Smooth muscle cell (in vitro differentiated cells): Measurements from ENCODE around the gene CRYGA. TPM values are rescaled to one million over a fixed set of nuclear protein-coding genes. Genes with fewer than 3 reads are reported as not detected.
"Not testable (repeated sequence)": the region's sequence is repeated elsewhere in the genome, so short reads cannot be mapped to it uniquely, and the experiment has no call there.

Experiments used
- DNase-seq: peaks from one replicate; lab custom pipeline; 2025; ENCODE audit not compliant: unreplicated experiment; lab: John Stamatoyannopoulos, UW
- H2AFZ ChIP-seq: fragments of 200-600 bp; sonication (generic); 2 replicates; pipeline ENCODE4 v1.6.0; 2016; ENCODE audit warnings: antibody characterized with exemption, low read depth, mild to moderate bottlenecking
- H3F3A ChIP-seq: fragments of 200-600 bp; sonication (generic); 2 replicates; pipeline ENCODE4 v1.6.0; 2017; ENCODE audit warnings: antibody characterized with exemption, low read depth
- H3K27ac ChIP-seq: fragments of 200-600 bp; sonication (generic); 2 replicates; pipeline ENCODE4 v1.5.1; 2016; ENCODE audit warnings: low read depth, mild to moderate bottlenecking
- H3K27me3 ChIP-seq: fragments of 200-600 bp; sonication (generic); 2 replicates; pipeline ENCODE4 v1.6.1; 2016; ENCODE audit warnings: low read depth, mild to moderate bottlenecking
- H3K36me3 ChIP-seq: fragments of 200-600 bp; sonication (generic); 2 replicates; pipeline ENCODE4 v1.5.1; 2016; ENCODE audit warnings: low read depth
- H3K4me1 ChIP-seq: fragments of 200-600 bp; sonication (generic); 2 replicates; pipeline ENCODE4 v1.5.1; 2016; ENCODE audit warnings: low read depth
- H3K4me2 ChIP-seq: fragments of 200-600 bp; sonication (generic); 2 replicates; pipeline ENCODE4 v1.6.0; 2016; ENCODE audit warnings: mild to moderate bottlenecking
- H3K4me3 ChIP-seq: fragments of 200-600 bp; sonication (generic); 2 replicates; pipeline ENCODE4 v1.5.1; 2016; ENCODE audit warnings: mild to moderate bottlenecking
- H3K79me2 ChIP-seq: fragments of 200-600 bp; sonication (generic); 2 replicates; pipeline ENCODE4 v1.6.0; 2016; ENCODE audit warnings: low read depth, mild to moderate bottlenecking
- H3K9ac ChIP-seq: fragments of 200-600 bp; sonication (generic); 2 replicates; pipeline ENCODE4 v1.6.0; 2016; ENCODE audit warnings: low read depth
- H3K9me3 ChIP-seq: fragments of 200-600 bp; sonication (generic); replicated peaks from 2 replicates; pipeline ENCODE4 v1.5.1; 2016; ENCODE audit warnings: low read depth
- H4K20me1 ChIP-seq: fragments of 200-600 bp; sonication (generic); 2 replicates; pipeline ENCODE4 v1.6.0; 2016; ENCODE audit warnings: low read depth
- CTCF ChIP-seq: fragments of 200-600 bp; sonication (generic); IDR thresholded peaks from 2 replicates; pipeline ENCODE4 v1.5.1; 2017; ENCODE audit warnings: borderline replicate concordance, mild to moderate bottlenecking, antibody characterized with exemption; ENCODE audit not compliant: insufficient read depth, poor library complexity, severe bottlenecking
- WGBS: methylation state at CpG from one replicate; pipeline ENCODE4 v1.1.7; 2016; ENCODE audit warnings: low lambda C conversion rate; 5-methylcytosine and 5-hydroxymethylcytosine counted together
- polyA plus RNA-seq: library from polyadenylated mRNA; unstranded; fragments of >200 nt; fragmentation: Nextera tagmentation; extraction: Ambion mirVana; gene quantifications from 2 replicates; pipeline ENCODE4 v1.2.1, GENCODE V29; 2016
- total RNA-seq: library from RNA; depleted of rRNA; stranded (reverse); fragments of >200 nt; gene quantifications from 2 replicates; pipeline ENCODE4 v1.2.3, GENCODE V29; 2014

CRYGA gene
- total and polyA plus RNA-seq, 2 experiments from 2014 or later, result not detected

DNA sequence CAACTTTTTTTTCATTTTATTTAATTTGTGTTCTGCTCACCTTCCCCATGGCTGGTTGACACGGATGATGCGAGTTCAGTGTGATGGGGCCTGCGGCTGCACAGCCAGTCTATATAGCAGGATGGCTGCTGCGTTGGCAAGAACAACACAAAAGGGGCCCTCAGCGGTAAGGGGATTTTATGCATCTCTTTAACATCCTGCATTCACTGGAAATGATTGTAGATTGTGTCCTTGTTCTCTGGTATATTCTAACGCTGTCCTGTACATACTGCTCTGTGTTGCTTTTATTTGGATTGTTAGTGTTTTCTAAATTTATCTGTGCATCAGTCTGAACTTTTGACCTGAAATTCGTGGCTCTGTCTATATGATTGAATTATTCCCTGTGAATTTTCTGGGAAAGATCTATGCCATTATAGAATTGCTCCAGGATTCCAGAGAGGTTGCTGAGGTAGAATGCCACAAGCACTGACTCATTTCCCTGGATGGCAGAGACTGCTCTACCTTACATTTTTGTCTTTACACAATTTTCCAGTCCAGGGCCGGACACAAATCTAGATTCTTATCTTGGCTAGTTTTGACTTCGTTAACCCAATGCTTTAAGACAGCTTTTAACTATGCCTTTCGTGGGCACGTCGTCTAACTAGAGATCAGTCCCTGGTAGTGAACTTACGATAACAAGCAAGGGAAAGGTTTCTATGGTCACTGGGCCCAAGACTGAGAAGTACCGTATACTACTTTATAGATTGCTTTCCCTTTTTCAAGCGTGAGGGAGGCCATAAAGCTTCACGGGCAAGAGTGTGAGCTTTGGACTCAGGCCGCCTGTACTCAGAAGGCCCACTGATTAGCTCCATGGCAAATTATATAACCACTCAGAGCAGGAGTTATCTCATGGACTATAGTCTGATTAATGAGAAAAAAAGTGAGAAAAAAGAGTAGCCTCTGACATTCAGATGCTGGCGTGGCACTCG lies 33.4 kb downstream of the CRYGA start, which contains the start of gene CRYGC:
Gene CRYGC (minus strand): TSS at position 85 of the 968 bp plus-strand sequence. CDS start 36 bp downstream, at position 49.
- peak within 1 kb of the TSS; percentile 21 for H3K27ac ChIP-seq

DNA sequence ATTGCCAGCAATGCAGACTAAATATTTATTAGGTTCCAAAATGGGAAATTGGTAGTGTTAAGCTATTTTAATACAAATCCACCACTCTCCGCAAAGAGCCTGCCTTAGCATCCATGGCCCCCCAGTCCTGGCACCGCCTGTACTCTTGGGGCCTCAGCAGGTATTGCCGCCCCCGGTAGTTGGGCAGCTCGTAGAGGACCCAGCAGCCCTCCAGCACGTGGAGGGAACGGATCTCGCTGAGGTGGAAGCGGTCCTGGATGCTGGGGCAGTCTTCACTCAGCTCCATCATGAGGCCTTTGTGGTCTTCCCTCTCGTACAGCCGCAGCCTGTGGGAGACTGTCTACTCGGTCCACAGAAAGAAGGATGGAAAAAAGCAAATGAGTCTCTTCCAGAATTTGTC lies 35.3 kb downstream of the CRYGA start:
- 98% methylated on average over 12 of the region's 12 CpGs for WGBS
- Histone ChIP-seq H4K20me1 (no peaks in the 10 kb centered on the region), H3K27ac (no peak overlapping the region), H3K27me3 (no peaks in the 10 kb centered on the region), H2AFZ (no peak overlapping the region), H3K79me2 (no peaks in the 10 kb centered on the region), H3K4me3 (no peak overlapping the region), H3K9me3 (no peaks in the 10 kb centered on the region), H3K4me2 (no peak overlapping the region), H3K36me3 (no peaks in the 10 kb centered on the region), H3K4me1 (no peaks in the 10 kb centered on the region), H3F3A (peaks cover 4% of the 10 kb centered on the region), H3K9ac (no peak overlapping the region)
- DNase-seq, result no peak
- no peak for TF ChIP-seq CTCF

More for the DNA sequence above, 33.4 kb downstream of the CRYGA start, which contains the start of gene CRYGC:
- Histone ChIP-seq H3K4me2 (peak within 1 kb of the TSS; percentile 55), H3K36me3 (no peaks in the 10 kb centered on the region), H3K79me2 (no peaks in the 10 kb centered on the region), H4K20me1 (no peaks in the 10 kb centered on the region), H3F3A (peaks cover 4% of the 10 kb centered on the region), H3K9me3 (no peaks in the 10 kb centered on the region), H3K4me1 (no peaks in the 10 kb centered on the region), H3K27me3 (no peaks in the 10 kb centered on the region), H2AFZ (peak within 1 kb of the TSS; percentile 16), H3K4me3 (no peak within 1 kb of the TSS), H3K9ac (no peak within 1 kb of the TSS)
- no peak for TF ChIP-seq CTCF
- WGBS, result 37% methylated on average over 19 of the region's 19 CpGs
- DNase-seq, result no peak

- Histone ChIP-seq H2AFZ (no peak overlapping the region), H3K79me2 (no peaks in the 10 kb centered on the region), H4K20me1 (no peaks in the 10 kb centered on the region), H3K9ac (no peak overlapping the region), H3K27ac (no peak overlapping the region), H3K36me3 (no peaks in the 10 kb centered on the region), H3K9me3 (no peaks in the 10 kb centered on the region), H3K27me3 (no peaks in the 10 kb centered on the region), H3K4me3 (no peak overlapping the region), H3K4me1 (no peaks in the 10 kb centered on the region), H3F3A (peaks cover 4% of the 10 kb centered on the region), H3K4me2 (no peak overlapping the region)
- TF ChIP-seq CTCF, result no peak
- no peak for DNase-seq
- 97% methylated on average over 4 of the region's 4 CpGs for WGBS
Observed at GRCh38 chr2:208127090-208127489, 36.3 kb downstream of the CRYGA start.

DNA sequence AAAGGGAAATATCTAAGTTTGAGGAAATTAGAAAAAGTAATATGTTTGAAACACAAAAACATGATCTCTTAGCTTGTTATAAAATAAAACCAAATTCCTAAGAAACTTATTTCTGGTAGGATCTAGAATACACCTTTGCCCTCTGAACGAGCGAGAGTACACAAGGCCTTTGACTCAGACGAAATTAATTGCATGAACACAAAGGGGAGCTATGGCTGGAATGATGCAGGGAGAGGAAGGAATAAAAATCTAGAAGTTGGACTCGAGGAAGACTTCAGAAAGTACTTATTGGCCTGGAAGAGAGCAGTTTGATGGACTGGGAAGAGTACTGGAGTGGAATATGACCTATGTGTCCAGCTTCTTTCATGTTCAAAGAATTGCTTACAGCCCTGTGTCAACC lies 38.1 kb downstream of the CRYGA start:
- Histone ChIP-seq H3K4me1 (no peaks in the 10 kb centered on the region), H3F3A (no peaks in the 10 kb centered on the region), H3K79me2 (no peaks in the 10 kb centered on the region), H3K36me3 (no peaks in the 10 kb centered on the region), H3K27me3 (no peaks in the 10 kb centered on the region), H3K9me3 (no peaks in the 10 kb centered on the region), H3K4me2 (no peak overlapping the region), H4K20me1 (no peaks in the 10 kb centered on the region), H3K27ac (no peak overlapping the region), H3K4me3 (no peak overlapping the region), H3K9ac (no peak overlapping the region), H2AFZ (no peak overlapping the region)
- 83% methylated on average over 4 of the region's 4 CpGs for WGBS
- no peak for DNase-seq
- TF ChIP-seq CTCF, result no peak

GRCh38 chr2:208124013-208124715 lies 39.2 kb downstream of the CRYGA start, which contains the start of gene CRYGD:
Gene CRYGD, minus strand, starts transcription at chr2:208124524. Its CDS starts 51 bp downstream, at chr2:208124473.
- not testable (repeated sequence) for H4K20me1 ChIP-seq, H3K27me3 ChIP-seq, H3K4me1 ChIP-seq, H3K27ac ChIP-seq, H2AFZ ChIP-seq, H3K9ac ChIP-seq, H3K36me3 ChIP-seq, H3K79me2 ChIP-seq, H3K9me3 ChIP-seq, DNase-seq, H3K4me3 ChIP-seq, H3F3A ChIP-seq
- peak within 1 kb of the TSS; percentile 48 for H3K4me2 ChIP-seq
- 75% methylated on average over 45 of the region's 46 CpGs for WGBS
